Measurements from ENCODE around the gene AQP12B.

GRCh38 chr2:240711296-240711695, 28.6 kb upstream of the AQP12B start:
- TF ChIP-seq CTCF (IDR thresholded peaks at IDR 0.05): no peak
- no peak for TF ChIP-seq POLR2A (IDR thresholded peaks at IDR 0.05)

Measured in heart left ventricle (tissue), 13 donors.